Heart left ventricle (tissue), 13 donors: ENCODE data around the gene GABRB1.

Experiments
- CTCF ChIP-seq, 12 donors: fragments of 200-600 bp; sonication (generic) in 4 of 12; IDR thresholded peaks; one replicate each; pipeline versions ENCODE4 v1.5.0 to v1.8.0; 2018 to 2022; ENCODE audit warnings: antibody characterized with exemption in 12 of 12, mild to moderate bottlenecking in 5 of 12
- POLR2A ChIP-seq, 2 donors: fragments of 450-650 bp; IDR thresholded peaks; one replicate each; pipeline ENCODE4 v1.6.1; 2017; ENCODE audit warnings: antibody characterized with exemption in 2 of 2, mild to moderate bottlenecking in 2 of 2, moderate library complexity in 2 of 2
- donor health status: ischemic (EF 13 %, LVEDD 7.1; RV severe dilation, severe dysfunction).
- donor health status: DM: no; HTN: yes; CAD: no.
- donor health status: DM: no; HTN: no; CAD: no.
- donor health status: ischemic (EF 25% LVEDD 6.9; RV normal size, moderate dysfunction).
- donor health status: ischemic (EF 25% LVEDD 5.7; RV mildly dilated, moderate dysfunction).
- donor health status: ischemic (EF 35%, LVEDD 5.7; RV mildly dilated, moderate dysfunction).
- donor health status: nonischemic (EF 11% LVEDD 7.7; RV severe dilation, severe dysfunction).
- donor health status: DM: yes; HTN: yes; CAD: no.
- donor health status: PGD.
- donor health status: ischemic (EF 29% LVEDD 5.4; RV normal size, mild dysfunction).
- donor health status: nonischemic (EF 23%, LVEDD 6.1; RV moderate dilation, normal function).

GRCh38 chr4:47031751-47032404, 511 bp downstream of the GABRB1 start:
- no peak for TF ChIP-seq CTCF (IDR thresholded peaks at IDR 0.05)
- TF ChIP-seq POLR2A (IDR thresholded peaks at IDR 0.05): no peak
